HG03103 (cell line): ENCODE results near the gene IKBKG.
"Not testable (repeated sequence)": the region's sequence is repeated elsewhere in the genome, so short reads cannot be mapped to it uniquely, and the experiment has no call there.

ENCODE experiments used
- ATAC-seq: cut with Tn5 transposase; IDR thresholded peaks from one replicate; pipeline ENCODE4 v1.9.1; 2021; ENCODE audit warnings: low read depth; ENCODE audit not compliant: unreplicated experiment

IKBKG gene

DNA sequence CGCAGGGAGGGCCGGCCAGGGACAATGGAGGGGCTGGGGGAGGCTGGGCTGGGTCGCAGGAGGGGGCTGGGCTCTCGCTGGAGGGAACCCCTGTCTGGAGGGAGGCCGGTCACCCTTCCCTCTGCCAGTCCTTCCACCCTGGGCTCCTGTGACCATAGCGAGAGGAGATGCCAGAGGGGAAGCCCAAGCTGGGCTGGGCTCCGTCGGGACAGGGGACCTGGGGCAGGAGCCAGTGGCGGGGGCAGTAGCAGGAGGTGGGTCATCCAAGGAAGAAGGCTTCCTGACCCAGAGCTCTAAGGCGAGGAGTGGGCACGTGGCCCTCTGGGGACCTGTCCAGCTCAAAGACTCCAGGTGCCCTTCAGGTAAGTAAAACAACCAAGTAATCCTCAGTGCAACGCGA is 54.8 kb downstream of the IKBKG start:
- ATAC-seq = no peak

DNA sequence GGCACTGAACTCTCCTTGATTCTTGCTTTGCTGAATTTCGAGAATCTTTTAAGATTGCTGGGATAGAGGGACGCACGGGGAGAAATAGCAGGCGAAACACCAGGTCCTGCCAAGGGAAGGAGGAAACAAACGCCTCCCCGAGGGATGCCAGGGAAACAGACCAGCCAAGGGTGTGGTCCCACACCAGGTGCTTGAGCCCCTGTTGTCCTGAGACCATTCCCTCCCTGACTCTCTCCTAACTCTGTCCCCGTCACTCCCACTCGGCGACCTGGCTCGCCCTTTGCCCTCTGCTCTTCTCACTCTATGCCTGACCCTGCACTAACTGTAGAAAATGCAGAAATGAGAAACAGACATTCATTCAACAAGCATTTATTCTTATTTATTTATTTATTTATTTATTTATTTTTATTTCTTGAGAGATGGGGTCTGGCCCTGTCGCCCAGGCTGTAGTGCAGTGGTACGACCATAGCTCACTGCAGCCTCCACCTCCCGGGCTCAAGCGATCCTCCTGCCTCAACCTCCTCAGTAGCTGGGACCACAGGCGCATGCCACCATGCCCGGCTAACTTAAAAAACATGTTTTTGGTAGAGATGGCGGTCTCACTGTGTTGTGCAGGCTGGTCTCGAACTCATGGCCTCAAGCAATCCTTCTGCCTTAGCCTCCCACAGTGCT is 55.5 kb downstream of the IKBKG start:
- ATAC-seq = no peak

DNA sequence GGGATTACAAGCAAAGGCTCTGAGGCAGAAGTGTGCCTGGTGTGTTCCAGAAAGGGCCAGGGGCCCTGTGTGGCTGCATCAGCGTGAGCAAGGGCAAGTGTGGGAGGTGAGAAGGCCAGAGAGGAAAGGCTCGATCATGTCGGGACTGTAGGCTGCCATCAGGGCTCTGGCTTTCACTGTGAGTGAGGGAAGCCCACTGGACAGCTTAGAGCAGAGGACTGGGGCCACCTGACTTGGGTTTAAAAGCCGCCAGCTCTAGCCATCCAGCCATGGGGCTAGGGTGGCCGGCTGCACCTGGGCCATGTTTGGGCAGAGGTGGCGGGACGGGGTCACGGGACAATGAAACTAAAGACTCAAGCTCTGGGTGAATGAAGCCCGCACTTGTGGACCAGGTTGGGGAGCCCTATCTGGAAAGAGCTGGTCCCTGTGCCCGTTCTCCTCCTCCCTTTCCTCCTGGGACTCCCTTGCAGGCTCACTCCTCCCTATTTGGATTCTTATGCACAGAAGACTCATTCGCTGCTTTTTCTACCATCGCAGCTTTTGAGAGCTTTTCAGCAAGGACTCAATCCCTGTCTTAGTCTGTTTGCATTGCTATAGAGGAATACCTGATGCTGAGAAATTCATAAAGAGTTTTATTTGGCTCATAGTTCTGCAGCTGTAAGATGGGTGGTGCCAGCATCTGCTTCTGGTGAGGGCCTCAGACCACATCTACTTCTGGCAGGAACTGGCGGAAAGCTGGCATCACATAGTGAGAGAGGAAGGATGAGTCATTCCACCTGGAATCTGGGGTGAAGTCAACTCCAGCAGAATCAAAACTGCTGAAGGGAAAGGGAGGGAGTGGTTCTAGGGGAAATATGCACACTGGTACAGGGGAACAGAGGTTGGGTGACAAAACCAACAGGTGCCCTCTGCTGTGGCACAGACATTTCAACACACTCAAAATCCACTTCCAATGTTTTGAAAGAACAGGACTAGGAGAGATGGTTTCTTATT is 56.3 kb downstream of the IKBKG start:
- ATAC-seq = no peak

DNA sequence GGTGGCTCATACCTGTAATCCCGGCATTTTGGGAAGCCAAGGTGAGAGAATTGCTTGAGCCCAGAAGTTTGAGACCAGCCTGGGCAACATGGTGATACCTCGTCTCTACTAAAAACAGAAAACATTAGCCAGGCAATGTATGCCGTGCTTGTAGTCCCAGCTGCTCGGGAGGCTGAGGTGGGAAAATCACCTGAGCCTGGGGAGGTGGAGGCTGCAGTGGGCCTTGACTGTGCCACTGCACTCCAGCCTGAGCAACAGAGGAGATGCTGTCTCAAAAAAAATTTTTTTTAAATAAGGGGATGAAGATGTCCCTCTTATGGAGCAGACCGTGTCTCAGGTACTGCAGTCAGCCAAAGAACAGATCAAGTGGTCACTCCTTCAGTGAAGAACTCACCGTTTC is 58.1 kb downstream of the IKBKG start:
- ATAC-seq = no peak

DNA sequence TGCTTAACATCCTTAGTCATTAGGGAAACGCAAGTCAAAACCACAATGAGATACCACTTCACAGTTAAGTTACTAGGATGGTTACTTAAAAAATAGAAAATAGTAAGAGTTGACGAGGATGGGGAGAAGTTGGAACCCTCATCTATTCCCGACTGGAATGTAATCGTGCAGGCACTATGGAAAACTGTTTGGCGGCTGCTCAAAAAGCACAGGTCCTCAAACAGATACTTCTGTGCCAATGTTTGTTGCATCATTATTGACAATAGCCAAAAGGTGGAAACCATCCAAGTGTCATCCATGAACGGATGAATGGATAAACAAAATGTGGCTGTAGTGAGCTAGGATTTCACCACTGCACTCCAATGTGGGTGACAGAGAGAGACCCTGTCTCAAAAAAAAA is 60.0 kb downstream of the IKBKG start:
- ATAC-seq = no peak

DNA sequence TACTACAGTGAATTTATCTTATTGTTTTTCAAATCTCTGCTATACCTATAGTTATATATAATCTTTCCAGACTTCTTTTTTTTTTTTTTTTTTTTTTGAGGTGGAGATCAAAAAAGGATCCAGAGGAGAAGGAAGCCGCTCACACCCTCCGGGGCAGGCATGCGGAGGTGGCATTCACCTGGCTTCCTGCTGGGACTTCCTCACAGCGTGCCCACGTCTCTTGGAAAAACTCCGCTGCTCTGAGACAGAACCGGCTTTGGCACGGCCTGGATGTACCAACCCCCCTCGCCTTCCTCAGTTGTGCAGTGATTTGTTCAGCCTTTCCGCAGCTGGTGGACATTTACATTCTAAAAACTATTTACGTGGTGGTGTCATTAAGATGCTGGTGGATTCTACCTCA is 60.6 kb downstream of the IKBKG start:
- ATAC-seq = not testable (repeated sequence)

DNA sequence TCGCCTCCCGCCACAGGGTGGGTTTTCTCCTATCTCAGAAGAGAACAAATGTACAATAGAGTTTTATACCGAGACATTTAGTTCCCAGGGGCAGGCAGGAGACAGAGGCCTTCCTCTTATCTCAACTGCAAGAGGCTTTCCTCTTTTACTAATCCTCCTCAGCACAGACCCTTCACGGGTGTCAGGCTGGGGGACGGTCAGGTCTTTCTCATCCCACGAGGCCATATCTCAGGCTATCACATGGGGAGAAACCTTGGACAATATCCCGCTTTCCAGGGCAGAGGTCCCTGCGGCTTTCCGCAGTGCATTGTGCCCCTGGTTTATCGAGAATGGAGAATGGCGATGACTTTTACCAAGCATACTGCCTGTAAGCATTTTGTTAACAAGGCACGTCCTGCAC is 61.4 kb downstream of the IKBKG start:
- ATAC-seq = not testable (repeated sequence)

DNA sequence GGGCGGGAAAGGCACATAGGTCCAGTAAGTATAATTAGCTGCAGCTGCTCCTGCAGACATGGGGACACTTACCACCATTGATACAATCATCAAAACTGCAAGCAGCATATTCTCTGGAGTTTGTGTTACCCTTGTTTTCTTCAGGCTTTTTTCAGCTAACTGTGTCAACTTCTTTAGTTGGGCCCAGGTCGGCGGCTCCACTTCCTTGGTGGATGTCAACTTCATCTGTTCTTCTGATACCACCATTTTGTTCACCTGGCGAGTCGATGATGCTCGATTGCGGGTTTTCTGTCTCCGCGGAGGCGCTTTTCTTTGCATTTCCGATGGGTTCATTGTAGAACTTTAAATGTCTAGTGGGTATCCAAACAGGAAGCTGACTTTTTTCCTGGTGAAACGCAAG is 63.7 kb downstream of the IKBKG start:
- ATAC-seq = not testable (repeated sequence)

DNA sequence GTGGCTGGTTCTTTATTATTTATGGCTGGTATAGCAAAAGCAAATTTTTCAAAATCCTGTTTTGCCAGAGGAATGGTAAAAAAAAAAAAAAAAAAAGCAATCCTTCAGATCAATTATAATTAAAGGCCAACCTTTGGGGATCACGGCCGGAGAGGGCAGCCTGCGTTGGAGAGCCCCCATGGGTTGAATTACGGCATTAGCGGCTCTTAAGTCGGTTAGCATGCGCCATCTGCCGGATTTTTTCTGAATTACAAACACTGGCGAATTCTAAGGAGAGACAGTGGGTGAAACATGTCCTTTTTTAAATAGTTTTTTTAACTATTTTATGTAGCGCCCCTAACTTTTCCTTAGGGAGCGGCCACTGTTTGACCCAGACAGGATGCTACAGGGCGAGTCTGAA is 66.2 kb downstream of the IKBKG start:
- not testable (repeated sequence) for ATAC-seq
